ENCODE results near the gene SH3GL1. TPM values are rescaled to one million over a fixed set of nuclear protein-coding genes. Genes with fewer than 3 reads are reported as not detected.
"Not testable (repeated sequence)": the region's sequence is repeated elsewhere in the genome, so short reads cannot be mapped to it uniquely, and the experiment has no call there.

The SH3GL1 gene
- total RNA-seq, 1 experiment from 2014 or later, result 40.7 TPM

GRCh38 chr19:4334929-4335570 lies 65.3 kb downstream of the SH3GL1 start:
- intact Hi-C loops (cut with micrococcal nuclease; ENCODE audit: unreplicated experiment), result no loop called here
- no TSS peak for BruUV-seq (replicated peaks)
- H3K4me1 Mint-ChIP-seq (ENCODE audit: low read depth, unreplicated experiment), result peaks cover 9% of the 10 kb centered on the region
- H3K9me3 Mint-ChIP-seq (ENCODE audit: low read depth, unreplicated experiment), result no peaks in the 10 kb centered on the region
- no peak for DNase-seq
- H3K27ac Mint-ChIP-seq (ENCODE audit: unreplicated experiment), result no peak overlapping the region
- CTCF ChIA-PET, result no interaction called here
- no peak overlapping the region for H3K4me3 Mint-ChIP-seq (ENCODE audit: low read depth, unreplicated experiment)
- no peaks in the 10 kb centered on the region for H3K27me3 Mint-ChIP-seq (ENCODE audit: unreplicated experiment)
- TF ChIP-seq, protein P1, sequence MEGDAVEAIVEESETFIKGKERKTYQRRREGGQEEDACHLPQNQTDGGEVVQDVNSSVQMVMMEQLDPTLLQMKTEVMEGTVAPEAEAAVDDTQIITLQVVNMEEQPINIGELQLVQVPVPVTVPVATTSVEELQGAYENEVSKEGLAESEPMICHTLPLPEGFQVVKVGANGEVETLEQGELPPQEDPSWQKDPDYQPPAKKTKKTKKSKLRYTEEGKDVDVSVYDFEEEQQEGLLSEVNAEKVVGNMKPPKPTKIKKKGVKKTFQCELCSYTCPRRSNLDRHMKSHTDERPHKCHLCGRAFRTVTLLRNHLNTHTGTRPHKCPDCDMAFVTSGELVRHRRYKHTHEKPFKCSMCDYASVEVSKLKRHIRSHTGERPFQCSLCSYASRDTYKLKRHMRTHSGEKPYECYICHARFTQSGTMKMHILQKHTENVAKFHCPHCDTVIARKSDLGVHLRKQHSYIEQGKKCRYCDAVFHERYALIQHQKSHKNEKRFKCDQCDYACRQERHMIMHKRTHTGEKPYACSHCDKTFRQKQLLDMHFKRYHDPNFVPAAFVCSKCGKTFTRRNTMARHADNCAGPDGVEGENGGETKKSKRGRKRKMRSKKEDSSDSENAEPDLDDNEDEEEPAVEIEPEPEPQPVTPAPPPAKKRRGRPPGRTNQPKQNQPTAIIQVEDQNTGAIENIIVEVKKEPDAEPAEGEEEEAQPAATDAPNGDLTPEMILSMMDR (IDR thresholded peaks at IDR 0.05; ENCODE audit: unreplicated experiment), result no peak
- peaks cover 17% of the 10 kb centered on the region for H3K36me3 Mint-ChIP-seq (ENCODE audit: insufficient read depth, unreplicated experiment)

- Mint-ChIP-seq H3K27me3 (ENCODE audit: unreplicated experiment) (no peaks in the 10 kb centered on the region), H3K4me1 (ENCODE audit: low read depth, unreplicated experiment) (no peaks in the 10 kb centered on the region), H3K36me3 (ENCODE audit: insufficient read depth, unreplicated experiment) (peaks cover 4% of the 10 kb centered on the region), H3K27ac (ENCODE audit: unreplicated experiment) (no peak overlapping the region), H3K4me3 (ENCODE audit: low read depth, unreplicated experiment) (no peak overlapping the region), H3K9me3 (ENCODE audit: low read depth, unreplicated experiment) (no peaks in the 10 kb centered on the region)
- BruUV-seq (replicated peaks), result no TSS peak
- CTCF ChIA-PET, result interaction anchor here (0.6 kb wide), 1 partner anchor 395 kb away, joined by 3 read pairs; no protein-coding TSS in a partner anchor
- no peak for DNase-seq
- intact Hi-C loops (cut with micrococcal nuclease; ENCODE audit: unreplicated experiment), result no loop called here
- TF ChIP-seq, protein P1 (IDR thresholded peaks at IDR 0.05; ENCODE audit: unreplicated experiment), result no peak
These were observed 70.5 kb downstream of the SH3GL1 start for GRCh38 chr19:4329858-4330257.

DNA sequence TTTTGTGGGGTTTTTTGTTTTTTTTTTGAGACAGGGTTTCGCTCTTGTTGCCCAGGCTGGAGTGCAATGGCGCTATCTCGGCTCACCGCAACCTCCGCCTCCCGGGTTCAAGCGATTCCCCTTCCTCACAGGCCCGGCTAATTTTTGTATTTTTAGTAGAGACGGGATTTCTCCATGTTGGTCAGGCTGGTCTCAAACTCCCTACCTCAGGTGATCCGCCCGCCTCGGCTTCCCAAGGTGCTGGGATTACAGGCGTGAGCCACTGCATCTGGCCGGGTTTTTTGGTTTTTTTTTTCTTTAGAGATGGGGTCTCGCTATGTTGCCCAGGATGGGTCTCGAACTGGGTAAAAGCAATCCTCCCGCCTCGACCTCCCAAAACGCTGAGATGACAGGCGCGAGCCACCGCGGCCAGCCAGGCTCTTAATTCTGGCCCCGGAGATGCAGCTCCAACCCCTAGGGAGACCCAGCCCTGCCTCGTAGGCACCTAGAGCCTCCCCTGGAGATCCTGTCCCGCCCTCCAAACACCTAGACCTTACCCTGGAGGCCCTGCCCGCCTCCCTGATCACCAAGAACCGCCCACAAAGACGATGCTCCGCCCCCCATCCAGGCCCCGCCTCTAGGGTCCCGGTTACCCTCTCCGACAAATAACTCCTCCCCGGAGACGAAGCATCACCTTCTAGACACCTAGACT lies 71.2 kb downstream of the SH3GL1 start:
- H3K27me3 Mint-ChIP-seq (ENCODE audit: unreplicated experiment); H3K4me3 Mint-ChIP-seq (ENCODE audit: low read depth, unreplicated experiment); DNase-seq; H3K4me1 Mint-ChIP-seq (ENCODE audit: low read depth, unreplicated experiment); H3K27ac Mint-ChIP-seq (ENCODE audit: unreplicated experiment); H3K36me3 Mint-ChIP-seq (ENCODE audit: insufficient read depth, unreplicated experiment); CTCF ChIA-PET; intact Hi-C loops (cut with micrococcal nuclease; ENCODE audit: unreplicated experiment); H3K9me3 Mint-ChIP-seq (ENCODE audit: low read depth, unreplicated experiment); BruUV-seq (replicated peaks): not testable (repeated sequence)

- CTCF ChIA-PET, result interaction anchor here (0.7 kb wide), 1 partner anchor 1698 kb away, joined by 3 read pairs; no protein-coding TSS in a partner anchor
These were observed 71.9 kb downstream of the SH3GL1 start for GRCh38 chr19:4328243-4328990.

More at GRCh38 chr19:4328243-4328990, 71.9 kb downstream of the SH3GL1 start:
- H3K36me3 Mint-ChIP-seq (ENCODE audit: insufficient read depth, unreplicated experiment), result peaks cover 4% of the 10 kb centered on the region
- no peak overlapping the region for H3K4me3 Mint-ChIP-seq (ENCODE audit: low read depth, unreplicated experiment)
- no peaks in the 10 kb centered on the region for H3K27me3 Mint-ChIP-seq (ENCODE audit: unreplicated experiment)
- intact Hi-C loops (cut with micrococcal nuclease; ENCODE audit: unreplicated experiment), result no loop called here
- H3K27ac Mint-ChIP-seq (ENCODE audit: unreplicated experiment), result no peak overlapping the region
- no peak for DNase-seq
- no TSS peak for BruUV-seq (replicated peaks)
- H3K9me3 Mint-ChIP-seq (ENCODE audit: low read depth, unreplicated experiment), result no peaks in the 10 kb centered on the region
- no peaks in the 10 kb centered on the region for H3K4me1 Mint-ChIP-seq (ENCODE audit: low read depth, unreplicated experiment)
- TF ChIP-seq, protein P1 (IDR thresholded peaks at IDR 0.05; ENCODE audit: unreplicated experiment), result no peak
